ENCODE results near the gene TNPO3. TPM values are rescaled to one million over a fixed set of nuclear protein-coding genes. Genes with fewer than 3 reads are reported as not detected.

TNPO3 gene
- total RNA-seq, 1 experiment from 2014 or later = 58.5 TPM

DNA sequence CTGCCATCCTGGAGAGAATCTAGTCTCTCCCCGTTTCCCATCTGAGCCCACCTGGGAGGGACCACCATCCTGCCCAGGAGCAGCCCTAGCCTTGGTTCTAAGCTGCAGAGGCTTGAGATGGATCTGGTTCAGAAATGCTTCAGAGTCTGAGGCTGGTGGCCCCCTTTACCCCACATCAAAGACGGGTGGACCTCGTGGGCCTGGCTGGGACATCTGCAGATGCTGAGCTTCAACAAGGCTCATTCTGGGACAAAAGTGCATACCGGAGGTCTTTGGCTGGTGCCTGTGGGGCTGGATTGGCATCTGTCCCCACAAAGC, 122.1 kb downstream of the TNPO3 start:
- Histone ChIP-seq H3K79me2 (ENCODE audit: insufficient read depth, low read length) (no peaks in the 10 kb centered on the region), H3K4me1 (ENCODE audit: control insufficient read depth in 1 of 2, insufficient read depth in 2 of 2, low read length in 2 of 2) (peaks cover 6 to 8% of the 10 kb centered on the region in 2 experiments; a peak in 2 of 4 replicates), H4K20me1 (ENCODE audit: insufficient read depth) (no peaks in the 10 kb centered on the region), H3K36me3 (ENCODE audit: control insufficient read depth in 1 of 2, insufficient read depth in 2 of 2, low read length in 2 of 2) (no peaks in the 10 kb centered on the region), H3K9me2 (ENCODE audit: insufficient read depth) (no peaks in the 10 kb centered on the region), H2AFZ (ENCODE audit: low read depth, low read length, poor library complexity, severe bottlenecking) (no peak overlapping the region), H3K9me3 (ENCODE audit: control insufficient read depth in 1 of 2, insufficient read depth in 1 of 2, low read depth in 1 of 2, low read length in 2 of 2) (no peaks in the 10 kb centered on the region), H3K9ac (ENCODE audit: low read length) (no peak overlapping the region), H3K27ac (ENCODE audit: low read depth, low read length) (no peak overlapping the region), H3K4me3 (replicated peaks in 1 of 2; ENCODE audit: low read depth in 1 of 2, low read length in 2 of 2) (no peak overlapping the region), H3K4me2 (ENCODE audit: low read length) (no peak overlapping the region), H3K27me3 (ENCODE audit: insufficient read depth, low read length) (no peaks in the 10 kb centered on the region)
- ChIA-PET POLR2A (no interaction called here), RAD21 (ENCODE audit: low non-redundant PET in 1 of 2, low total read pairs in 2 of 2, uncharacterized antibody in 2 of 2, unreplicated experiment in 2 of 2) (no interaction called here), CTCF (no interaction called here)
- DNase-seq (ENCODE audit: low read depth, low spot score) (no peak), ATAC-seq (no peak)
- no peak for TF ChIP-seq CBX3 (IDR thresholded peaks at IDR 0.05; ENCODE audit: low read depth)
- TF ChIP-seq ZFX (IDR thresholded peaks at IDR 0.05) = no peak
- TF ChIP-seq ZBTB33 (IDR thresholded peaks at IDR 0.05; ENCODE audit: extremely low read depth, insufficient replicate concordance, low read length) = no peak
- no peak for TF ChIP-seq CEBPB (IDR thresholded peaks at IDR 0.05; ENCODE audit: low read depth)
- TF ChIP-seq FOSL1 (IDR thresholded peaks at IDR 0.05; ENCODE audit: low read depth) = no peak
- no peak for TF ChIP-seq POLR2A (IDR thresholded peaks at IDR 0.05; ENCODE audit: borderline replicate concordance, extremely low read depth, insufficient read depth, insufficient read length)
- no peak for TF ChIP-seq ATF3 (IDR thresholded peaks at IDR 0.05)
- no peak for TF ChIP-seq TCF7L2 (IDR thresholded peaks at IDR 0.05; ENCODE audit: borderline replicate concordance, extremely low read depth, insufficient read depth, insufficient read length)
- TF ChIP-seq SIN3A (IDR thresholded peaks at IDR 0.05; ENCODE audit: low read depth) = no peak
- no peak for TF ChIP-seq ELF1 (IDR thresholded peaks at IDR 0.05; ENCODE audit: borderline replicate concordance, low read depth)
- no peak for TF ChIP-seq ZNF274 (IDR thresholded peaks at IDR 0.05; ENCODE audit: low read depth, low read length)
- no peak for TF ChIP-seq POLR2AphosphoS5 (IDR thresholded peaks at IDR 0.05; ENCODE audit: low read depth, low read length)
- BruUV-seq (replicated peaks) = no TSS peak
- intact Hi-C loops (cut with micrococcal nuclease) = no loop called here
